Measurements from ENCODE around the gene PNKD. TPM values are rescaled to one million over a fixed set of nuclear protein-coding genes. Genes with fewer than 3 reads are reported as not detected.
A peak's percentile ranks its signal among the peaks of the same experiment; 100 is the strongest.

The PNKD gene
- total and polyA plus RNA-seq, 2 experiments from 2014 or later, result 48.7 to 145 TPM

- Histone ChIP-seq H4K20me1 (ENCODE audit: insufficient read depth, poor library complexity, severe bottlenecking) (no peaks in the 10 kb centered on the region), H3K27ac (peak overlapping the region; percentile 14), H3K4me1 (ENCODE audit: insufficient read depth) (peaks cover 21% of the 10 kb centered on the region), H3K4me2 (no peak overlapping the region), H3K79me2 (peaks cover 38% of the 10 kb centered on the region), H3K9me3 (ENCODE audit: low read depth) (no peaks in the 10 kb centered on the region), H3K4me3 (no peak overlapping the region), H3K9me2 (replicated peaks; ENCODE audit: insufficient read depth) (no peaks in the 10 kb centered on the region), H2AFZ (no peak overlapping the region), H3K27me3 (no peaks in the 10 kb centered on the region), H3K36me3 (replicated peaks; ENCODE audit: insufficient read depth, low read depth) (peaks cover 4% of the 10 kb centered on the region)
- WGBS (ENCODE audit: low lambda C conversion rate, missing lambda C conversion rate), result 39% methylated on average over 3 of the region's 3 CpGs
- TF ChIP-seq CTCF (IDR thresholded peaks at IDR 0.05; ENCODE audit: poor library complexity), result no peak
- no peak for TF ChIP-seq EZH2 (IDR thresholded peaks at IDR 0.05; ENCODE audit: borderline replicate concordance)
- TF ChIP-seq EZH2phosphoT487 (IDR thresholded peaks at IDR 0.05; ENCODE audit: low read depth, severe bottlenecking, unreplicated experiment), result no peak
- DNase-seq (ENCODE audit: low spot score), result no peak
Measured at GRCh38 chr2:218234521-218234920, 35.8 kb upstream of the PNKD start.

- Histone ChIP-seq H3K36me3 (replicated peaks; ENCODE audit: insufficient read depth, low read depth) (peaks cover 4% of the 10 kb centered on the region), H2AFZ (no peak overlapping the region), H3K79me2 (peaks cover 38% of the 10 kb centered on the region), H3K4me2 (no peak overlapping the region), H3K4me3 (no peak overlapping the region), H3K27me3 (no peaks in the 10 kb centered on the region), H3K4me1 (ENCODE audit: insufficient read depth) (peaks cover 16% of the 10 kb centered on the region), H3K27ac (peak overlapping the region; percentile 14), H3K9me3 (ENCODE audit: low read depth) (no peaks in the 10 kb centered on the region), H4K20me1 (ENCODE audit: insufficient read depth, poor library complexity, severe bottlenecking) (no peaks in the 10 kb centered on the region), H3K9me2 (replicated peaks; ENCODE audit: insufficient read depth) (no peaks in the 10 kb centered on the region)
- no peak for DNase-seq (ENCODE audit: low spot score)
- WGBS (ENCODE audit: low lambda C conversion rate, missing lambda C conversion rate), result 100% methylated on average over 2 of the region's 2 CpGs
- TF ChIP-seq CTCF (IDR thresholded peaks at IDR 0.05; ENCODE audit: poor library complexity) (no peak), EZH2 (IDR thresholded peaks at IDR 0.05; ENCODE audit: borderline replicate concordance) (no peak), EZH2phosphoT487 (IDR thresholded peaks at IDR 0.05; ENCODE audit: low read depth, severe bottlenecking, unreplicated experiment) (no peak)
Measured at GRCh38 chr2:218235017-218235416, 35.3 kb upstream of the PNKD start.

GRCh38 chr2:218236829-218237228 is 33.5 kb upstream of the PNKD start:
- TF ChIP-seq CTCF (IDR thresholded peaks at IDR 0.05; ENCODE audit: poor library complexity) (no peak), EZH2phosphoT487 (IDR thresholded peaks at IDR 0.05; ENCODE audit: low read depth, severe bottlenecking, unreplicated experiment) (no peak), EZH2 (IDR thresholded peaks at IDR 0.05; ENCODE audit: borderline replicate concordance) (no peak)
- no peak overlapping the region for H3K4me2 ChIP-seq
- WGBS (ENCODE audit: low lambda C conversion rate, missing lambda C conversion rate), result 98% methylated on average over 4 of the region's 4 CpGs
- H3K79me2 ChIP-seq, result peaks cover 42% of the 10 kb centered on the region
- H3K4me1 ChIP-seq (ENCODE audit: insufficient read depth), result peaks cover 4% of the 10 kb centered on the region
- no peak overlapping the region for H2AFZ ChIP-seq
- H3K27me3 ChIP-seq, result no peaks in the 10 kb centered on the region
- H3K36me3 ChIP-seq (replicated peaks; ENCODE audit: insufficient read depth, low read depth), result peaks cover 4% of the 10 kb centered on the region
- no peak for DNase-seq (ENCODE audit: low spot score)
- H3K27ac ChIP-seq, result no peak overlapping the region
- no peak overlapping the region for H3K4me3 ChIP-seq
- H3K9me2 ChIP-seq (replicated peaks; ENCODE audit: insufficient read depth), result no peaks in the 10 kb centered on the region
- no peaks in the 10 kb centered on the region for H4K20me1 ChIP-seq (ENCODE audit: insufficient read depth, poor library complexity, severe bottlenecking)
- H3K9me3 ChIP-seq (ENCODE audit: low read depth), result no peaks in the 10 kb centered on the region

GRCh38 chr2:218238887-218239286 is 31.4 kb upstream of the PNKD start:
- TF ChIP-seq CTCF (IDR thresholded peaks at IDR 0.05; ENCODE audit: poor library complexity) (no peak), EZH2 (IDR thresholded peaks at IDR 0.05; ENCODE audit: borderline replicate concordance) (no peak), EZH2phosphoT487 (IDR thresholded peaks at IDR 0.05; ENCODE audit: low read depth, severe bottlenecking, unreplicated experiment) (no peak)
- Histone ChIP-seq H3K9me3 (ENCODE audit: low read depth) (no peaks in the 10 kb centered on the region), H3K9me2 (replicated peaks; ENCODE audit: insufficient read depth) (no peaks in the 10 kb centered on the region), H2AFZ (no peak overlapping the region), H3K4me2 (no peak overlapping the region), H3K36me3 (replicated peaks; ENCODE audit: insufficient read depth, low read depth) (peaks cover 4% of the 10 kb centered on the region), H3K27me3 (no peaks in the 10 kb centered on the region), H4K20me1 (ENCODE audit: insufficient read depth, poor library complexity, severe bottlenecking) (no peaks in the 10 kb centered on the region), H3K79me2 (peaks cover 33% of the 10 kb centered on the region), H3K27ac (peak overlapping the region; percentile 57), H3K4me1 (ENCODE audit: insufficient read depth) (peaks cover 4% of the 10 kb centered on the region), H3K4me3 (no peak overlapping the region)
- 71% methylated on average over 1 of the region's 1 CpG for WGBS (ENCODE audit: low lambda C conversion rate, missing lambda C conversion rate)
- DNase-seq (ENCODE audit: low spot score), result no peak

All from hepatocyte (in vitro differentiated cells).